GM12801 (cell line): ENCODE data around the gene SH2D2A.

Source experiments
- CTCF ChIP-seq: IDR thresholded peaks from one replicate; pipeline ENCODE4 v1.5.1; 2011; ENCODE audit warnings: control low read depth; ENCODE audit not compliant: insufficient read length; ENCODE audit errors: extremely low read depth

The SH2D2A gene

DNA sequence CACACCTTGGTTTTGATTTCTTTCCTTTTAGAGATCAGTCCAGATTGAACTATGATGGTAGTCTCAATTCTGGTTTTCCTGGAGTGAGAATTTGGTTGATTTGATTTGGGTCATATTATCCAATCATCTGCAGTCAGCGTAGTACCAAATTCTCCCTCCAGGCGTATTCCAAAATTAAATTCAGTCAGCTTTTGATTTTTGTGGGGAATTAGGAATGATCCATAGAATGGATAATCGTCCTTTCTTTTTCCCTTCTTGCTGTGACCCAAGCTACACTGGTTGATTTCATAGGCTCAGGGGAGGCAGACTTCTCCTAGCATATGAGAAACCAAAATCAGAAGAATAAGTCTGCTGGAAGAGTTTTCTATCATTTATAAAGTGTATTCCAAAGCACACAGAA is 44.4 kb downstream of the SH2D2A start:
- TF ChIP-seq CTCF, result no peak

DNA sequence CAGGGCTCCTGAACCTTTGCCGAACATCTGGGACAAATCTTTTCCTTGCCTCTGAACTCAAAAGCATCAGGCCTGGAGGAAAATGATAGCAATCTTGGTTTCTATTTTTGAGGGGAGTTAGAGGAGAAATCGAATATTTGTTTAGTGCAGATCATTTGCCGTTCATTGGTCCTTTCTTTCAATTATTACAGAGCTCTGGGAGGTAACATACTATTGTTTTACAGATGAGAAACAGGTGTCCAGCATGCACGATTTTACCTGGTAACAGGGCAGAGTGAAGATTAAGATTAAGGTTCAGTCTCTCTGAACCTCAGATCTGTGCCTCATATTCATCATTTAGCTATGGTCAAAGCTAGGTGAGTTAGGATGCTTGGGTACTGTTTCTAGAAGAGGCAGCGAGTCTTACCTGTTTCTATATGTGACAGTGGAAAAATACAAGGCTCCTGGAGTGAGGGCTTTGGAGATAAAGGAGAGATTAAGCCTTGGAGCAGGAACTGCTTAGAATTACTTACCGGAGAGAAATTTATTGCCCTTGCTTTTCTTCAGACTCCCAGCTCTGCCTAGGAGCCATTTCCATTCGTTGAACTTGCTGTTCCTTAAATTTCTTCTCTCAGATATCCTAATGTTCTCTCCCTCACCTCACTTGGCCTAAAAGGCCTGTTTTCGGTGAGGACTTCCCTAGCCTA is 47.9 kb downstream of the SH2D2A start:
- TF ChIP-seq CTCF, result no peak

DNA sequence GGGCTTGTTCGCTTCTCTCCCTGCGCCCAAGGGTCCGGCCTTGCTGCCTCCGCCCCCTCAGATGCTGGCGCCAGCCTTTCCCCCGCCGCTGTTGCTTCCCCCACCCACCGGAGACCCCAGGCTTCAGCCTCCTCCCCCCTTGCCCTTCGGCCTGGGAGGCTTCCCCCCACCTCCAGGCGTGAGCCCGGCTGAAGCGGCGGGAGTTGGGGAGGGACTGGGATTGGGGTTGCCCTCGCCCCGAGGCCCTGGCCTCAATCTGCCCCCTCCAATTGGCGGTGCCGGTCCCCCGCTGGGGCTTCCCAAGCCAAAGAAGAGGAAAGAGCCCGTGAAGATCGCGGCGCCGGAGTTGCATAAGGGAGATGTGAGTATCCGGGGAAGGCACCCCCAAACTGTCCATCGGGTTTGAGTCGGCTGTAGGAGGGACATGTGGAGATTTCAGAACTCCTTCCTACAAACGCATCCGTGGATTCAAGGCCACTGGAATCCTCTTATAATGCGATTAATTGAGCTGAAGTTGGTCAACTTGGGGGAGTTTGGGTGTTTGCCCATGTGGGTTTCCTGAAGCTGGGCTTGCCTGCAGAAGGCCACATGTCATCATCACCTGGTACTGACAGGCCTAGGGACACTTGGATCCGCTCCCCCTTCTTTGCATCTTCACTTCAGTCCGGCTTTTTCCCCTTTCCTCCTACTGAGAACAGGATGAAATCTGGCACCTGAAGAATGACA is 48.6 kb downstream of the SH2D2A start:
- TF ChIP-seq CTCF, result no peak

DNA sequence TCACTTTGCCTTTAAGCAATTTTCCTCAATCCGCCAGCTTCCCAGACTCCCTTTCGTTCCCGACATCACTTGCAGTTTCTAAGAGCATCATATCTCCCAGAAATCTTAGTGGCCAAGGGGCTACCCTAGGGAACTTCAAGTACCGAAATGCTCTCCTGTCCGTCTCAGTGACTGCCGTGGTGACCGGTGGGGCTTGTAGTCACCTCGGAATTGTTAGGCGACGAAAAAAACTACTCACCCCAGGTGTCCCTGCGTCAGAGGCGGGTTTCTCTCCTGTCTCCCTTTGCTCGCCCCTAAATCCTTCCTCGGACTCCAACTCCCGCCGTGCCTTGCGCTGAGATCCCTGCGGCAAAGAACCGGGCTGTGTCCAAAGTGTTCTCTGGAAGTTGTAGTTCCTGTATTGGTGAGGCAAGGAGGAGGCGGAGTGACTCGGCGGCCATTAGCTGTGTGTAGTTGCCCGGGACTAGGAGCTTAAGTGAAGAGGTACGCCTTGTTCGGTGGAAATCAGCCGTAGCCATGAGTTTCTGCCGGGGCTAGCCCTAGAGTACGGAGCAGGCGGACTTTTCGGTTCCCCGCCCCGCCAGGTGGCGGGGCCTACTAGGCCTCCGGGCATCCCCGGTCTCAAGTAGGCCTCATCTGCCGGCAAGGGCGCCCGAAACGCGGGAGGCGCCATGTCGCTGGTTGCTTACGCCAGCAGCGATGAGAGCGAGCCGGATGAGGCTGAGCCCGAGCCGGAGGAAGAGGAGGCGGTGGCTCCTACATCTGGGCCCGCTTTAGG is 49.4 kb downstream of the SH2D2A start, which contains the start of gene PRCC:
Gene PRCC, plus strand, starts transcription at position 435 of the 778 bp plus-strand sequence. Its CDS starts 237 bp downstream, at position 672.
- no peak for TF ChIP-seq CTCF

DNA sequence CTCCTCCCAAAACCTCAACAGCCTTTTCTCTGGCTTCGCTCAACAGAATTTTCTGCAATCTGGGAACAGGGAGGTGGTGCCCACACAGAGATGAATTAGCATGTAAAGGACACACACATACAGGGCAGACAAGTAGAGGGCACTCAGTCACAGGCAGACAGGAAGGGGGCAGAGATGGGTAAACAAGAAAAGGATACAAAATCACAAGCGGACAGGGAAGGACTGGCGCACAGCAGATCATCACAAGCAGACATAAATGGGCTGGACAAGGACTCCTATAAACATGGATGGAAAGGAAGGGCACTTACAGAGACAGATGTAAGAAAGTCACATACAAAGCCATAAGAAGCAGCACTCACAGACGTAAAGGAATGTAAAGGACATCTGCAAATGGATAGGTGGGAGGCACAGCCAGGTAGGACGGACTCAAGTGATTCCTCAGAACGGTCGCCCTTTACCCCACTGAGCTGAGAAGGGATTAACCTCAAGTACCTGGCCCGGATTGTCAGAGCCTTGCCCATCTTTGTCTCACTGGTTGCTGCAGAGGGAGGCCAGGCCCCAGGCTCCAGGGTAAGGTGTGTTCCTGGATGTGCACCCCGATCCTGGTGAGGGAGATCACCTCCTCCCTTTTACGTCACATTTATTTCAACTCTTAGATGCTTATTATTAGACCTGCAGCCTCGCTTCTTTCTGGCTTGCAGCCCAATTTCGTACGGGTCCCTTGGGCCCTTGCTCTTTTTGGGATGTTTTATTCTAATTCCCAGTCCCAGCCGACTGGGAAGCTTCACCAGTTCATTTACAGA is 50.1 kb downstream of the SH2D2A start:
- TF ChIP-seq CTCF, result no peak

GRCh38 chr1:156765666-156766065 is 51.0 kb downstream of the SH2D2A start:
- no peak for TF ChIP-seq CTCF

DNA sequence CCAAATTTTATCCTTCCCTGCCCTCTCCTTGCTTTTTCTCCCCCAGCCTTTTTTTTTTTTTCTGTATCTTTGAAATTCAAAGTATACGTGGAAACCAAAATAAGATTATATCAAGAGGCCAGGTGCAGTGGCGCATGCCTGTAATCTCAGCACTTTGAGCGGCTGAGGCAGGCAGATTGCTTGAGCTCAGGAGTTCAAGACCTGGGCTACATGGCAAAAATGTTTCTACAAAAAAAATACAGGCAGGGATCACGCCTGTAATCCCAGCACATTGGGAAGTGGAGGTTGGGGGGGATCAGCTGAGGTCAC is 55.9 kb downstream of the SH2D2A start:
- TF ChIP-seq CTCF, result no peak
